ENCODE results near the gene RPL13A. TPM values are rescaled to one million over a fixed set of nuclear protein-coding genes. Genes with fewer than 3 reads are reported as not detected.

The RPL13A gene
- total RNA-seq, 1 donor from 2014 or later: 3,423 TPM

- DNase-seq (ENCODE audit: low read depth, low spot score): no peak
These were observed 19.2 kb downstream of the RPL13A start for GRCh38 chr19:49506575-49507105.

GRCh38 chr19:49507803-49508494 lies 20.5 kb downstream of the RPL13A start:
- no peak for DNase-seq (ENCODE audit: low read depth, low spot score)

DNA sequence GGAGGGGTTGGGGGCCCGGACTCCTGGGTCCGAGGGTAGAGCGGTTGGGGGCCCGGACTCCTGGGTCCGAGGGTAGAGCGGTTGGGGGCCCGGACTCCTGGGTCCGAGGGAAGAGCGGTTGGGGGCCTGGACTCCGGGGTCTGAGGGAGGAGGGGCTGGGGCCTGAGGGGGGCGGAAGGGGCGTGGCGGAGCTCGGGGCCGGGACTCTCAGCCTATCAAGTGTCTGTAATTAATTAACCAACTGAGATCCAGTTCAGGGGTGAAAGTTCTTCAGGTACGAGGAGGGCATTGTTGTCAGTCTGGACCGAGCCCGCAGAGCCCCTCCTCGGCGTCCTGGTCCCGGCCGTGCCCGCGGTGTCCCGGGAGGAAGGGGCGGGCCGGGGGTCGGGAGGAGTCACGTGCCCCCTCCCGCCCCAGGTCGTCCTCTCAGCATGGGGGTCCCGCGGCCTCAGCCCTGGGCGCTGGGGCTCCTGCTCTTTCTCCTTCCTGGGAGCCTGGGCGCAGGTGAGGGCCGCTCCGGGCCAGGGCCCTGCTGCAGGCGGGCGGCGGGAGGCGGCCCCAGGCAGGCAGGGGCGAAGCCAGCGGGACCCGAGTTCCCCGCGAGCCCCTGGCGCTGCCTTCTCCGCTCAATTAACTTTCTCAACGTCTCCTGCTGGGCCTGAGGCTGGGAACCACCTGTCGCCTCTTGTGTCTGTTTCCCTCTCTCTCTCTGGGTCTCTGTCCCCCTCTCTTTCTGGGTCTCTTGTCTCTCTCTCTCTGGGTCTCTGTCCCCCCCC lies 25.8 kb downstream of the RPL13A start:
- DNase-seq (ENCODE audit: low read depth, low spot score): no peak

DNA sequence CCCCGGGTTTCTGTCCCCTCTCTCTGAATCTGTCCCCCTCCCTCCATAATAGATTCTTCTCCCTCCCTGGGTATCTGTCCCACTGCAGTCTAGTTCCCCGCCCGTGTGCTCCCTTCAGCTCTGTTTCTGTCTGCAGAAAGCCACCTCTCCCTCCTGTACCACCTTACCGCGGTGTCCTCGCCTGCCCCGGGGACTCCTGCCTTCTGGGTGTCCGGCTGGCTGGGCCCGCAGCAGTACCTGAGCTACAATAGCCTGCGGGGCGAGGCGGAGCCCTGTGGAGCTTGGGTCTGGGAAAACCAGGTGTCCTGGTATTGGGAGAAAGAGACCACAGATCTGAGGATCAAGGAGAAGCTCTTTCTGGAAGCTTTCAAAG lies 26.3 kb downstream of the RPL13A start:
- DNase-seq (ENCODE audit: low read depth, low spot score): no peak

DNA sequence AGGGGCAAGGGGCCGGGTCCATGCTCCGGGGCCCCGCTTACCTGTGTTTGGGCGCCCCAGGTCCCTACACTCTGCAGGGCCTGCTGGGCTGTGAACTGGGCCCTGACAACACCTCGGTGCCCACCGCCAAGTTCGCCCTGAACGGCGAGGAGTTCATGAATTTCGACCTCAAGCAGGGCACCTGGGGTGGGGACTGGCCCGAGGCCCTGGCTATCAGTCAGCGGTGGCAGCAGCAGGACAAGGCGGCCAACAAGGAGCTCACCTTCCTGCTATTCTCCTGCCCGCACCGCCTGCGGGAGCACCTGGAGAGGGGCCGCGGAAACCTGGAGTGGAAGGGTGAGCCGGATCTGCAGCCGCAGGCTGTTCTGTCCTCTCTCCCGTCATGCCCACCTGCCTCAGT lies 26.7 kb downstream of the RPL13A start:
- DNase-seq (ENCODE audit: low read depth, low spot score): no peak

DNA sequence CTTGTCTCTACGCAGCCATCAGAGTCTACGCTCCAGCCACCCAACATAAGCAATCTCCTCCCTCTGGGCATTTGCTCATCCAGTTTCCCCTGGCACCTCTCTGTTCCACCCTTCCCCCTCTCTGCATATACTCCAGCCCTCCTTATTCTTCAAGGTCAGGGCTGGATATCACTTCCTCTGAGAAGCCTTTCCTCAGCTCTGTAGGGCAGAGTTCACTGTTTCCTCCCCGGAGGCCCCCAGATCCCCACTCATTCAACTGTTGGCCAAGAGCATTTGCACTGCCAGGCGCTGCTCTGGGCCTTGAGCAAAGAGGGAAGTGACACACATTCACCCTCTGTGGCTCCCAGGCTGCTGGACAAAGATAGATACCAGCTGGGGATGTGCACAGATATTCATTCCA lies 28.4 kb downstream of the RPL13A start:
- no peak for DNase-seq (ENCODE audit: low read depth, low spot score)

DNA sequence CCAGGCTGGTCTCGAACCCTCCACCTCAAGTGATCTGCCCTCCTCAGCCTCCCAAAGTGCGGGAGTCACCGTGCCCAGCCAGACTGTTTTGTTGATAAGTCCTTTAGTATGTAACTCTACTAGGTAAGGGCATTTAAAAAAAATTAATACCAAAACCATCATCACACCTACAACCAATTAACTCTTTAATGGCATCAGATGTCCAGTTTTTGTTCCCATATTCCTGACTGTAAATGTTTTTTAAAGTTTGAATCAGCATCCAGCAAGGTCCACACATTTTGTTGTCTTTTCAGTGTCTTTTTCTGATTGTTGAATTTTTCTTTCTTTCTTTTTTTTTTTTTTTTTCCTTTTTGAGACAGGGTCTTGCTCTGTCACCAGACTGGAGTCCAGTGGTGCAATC lies 30.6 kb downstream of the RPL13A start:
- DNase-seq (ENCODE audit: low read depth, low spot score): no peak

GRCh38 chr19:49520705-49521319 lies 33.4 kb downstream of the RPL13A start:
- no peak for DNase-seq (ENCODE audit: low read depth, low spot score)

- no peak for DNase-seq (ENCODE audit: low read depth, low spot score)
These were observed 37.5 kb downstream of the RPL13A start for GRCh38 chr19:49524812-49525455.

DNA sequence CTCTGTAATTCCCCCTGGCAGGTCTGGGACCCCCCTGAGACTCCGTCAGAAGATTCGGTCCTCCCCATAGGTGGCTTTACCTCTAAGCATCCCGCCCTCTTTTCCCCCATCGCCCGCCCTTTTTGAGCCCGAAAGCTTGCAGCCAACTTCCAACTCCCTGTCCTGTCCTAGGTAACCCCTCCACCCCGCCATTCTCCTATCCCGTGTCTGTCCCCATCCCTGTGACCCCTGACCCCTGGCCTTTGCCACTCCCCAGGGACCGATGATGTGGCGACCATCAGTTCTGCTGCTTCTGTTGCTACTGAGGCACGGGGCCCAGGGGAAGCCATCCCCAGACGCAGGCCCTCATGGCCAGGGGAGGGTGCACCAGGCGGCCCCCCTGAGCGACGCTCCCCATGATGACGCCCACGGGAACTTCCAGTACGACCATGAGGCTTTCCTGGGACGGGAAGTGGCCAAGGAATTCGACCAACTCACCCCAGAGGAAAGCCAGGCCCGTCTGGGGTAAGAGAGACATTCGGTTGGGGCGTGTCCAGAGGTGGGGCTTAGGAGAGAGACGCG lies 40.9 kb downstream of the RPL13A start:
- no peak for DNase-seq (ENCODE audit: low read depth, low spot score)

DNA sequence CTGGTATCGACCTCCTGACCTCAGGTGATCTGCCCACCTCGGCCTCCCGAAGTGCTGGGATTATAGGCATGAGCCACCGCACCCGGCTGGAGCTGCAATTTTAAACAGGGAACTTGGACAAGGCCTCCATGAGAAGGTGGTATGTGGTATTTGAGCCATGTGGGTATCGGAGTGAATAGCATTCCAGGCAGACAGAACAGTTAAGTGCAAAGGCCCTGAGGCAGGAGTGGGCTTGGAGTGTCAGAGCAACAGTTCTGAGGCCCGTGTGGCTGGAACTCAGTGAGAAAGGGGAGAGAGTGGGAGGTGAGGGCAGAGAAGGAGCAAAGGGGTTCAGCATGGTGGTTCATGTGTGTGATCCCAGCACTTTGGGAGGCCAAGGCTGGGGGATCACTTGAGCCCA lies 43.3 kb downstream of the RPL13A start:
- no peak for DNase-seq (ENCODE audit: low read depth, low spot score)

DNA sequence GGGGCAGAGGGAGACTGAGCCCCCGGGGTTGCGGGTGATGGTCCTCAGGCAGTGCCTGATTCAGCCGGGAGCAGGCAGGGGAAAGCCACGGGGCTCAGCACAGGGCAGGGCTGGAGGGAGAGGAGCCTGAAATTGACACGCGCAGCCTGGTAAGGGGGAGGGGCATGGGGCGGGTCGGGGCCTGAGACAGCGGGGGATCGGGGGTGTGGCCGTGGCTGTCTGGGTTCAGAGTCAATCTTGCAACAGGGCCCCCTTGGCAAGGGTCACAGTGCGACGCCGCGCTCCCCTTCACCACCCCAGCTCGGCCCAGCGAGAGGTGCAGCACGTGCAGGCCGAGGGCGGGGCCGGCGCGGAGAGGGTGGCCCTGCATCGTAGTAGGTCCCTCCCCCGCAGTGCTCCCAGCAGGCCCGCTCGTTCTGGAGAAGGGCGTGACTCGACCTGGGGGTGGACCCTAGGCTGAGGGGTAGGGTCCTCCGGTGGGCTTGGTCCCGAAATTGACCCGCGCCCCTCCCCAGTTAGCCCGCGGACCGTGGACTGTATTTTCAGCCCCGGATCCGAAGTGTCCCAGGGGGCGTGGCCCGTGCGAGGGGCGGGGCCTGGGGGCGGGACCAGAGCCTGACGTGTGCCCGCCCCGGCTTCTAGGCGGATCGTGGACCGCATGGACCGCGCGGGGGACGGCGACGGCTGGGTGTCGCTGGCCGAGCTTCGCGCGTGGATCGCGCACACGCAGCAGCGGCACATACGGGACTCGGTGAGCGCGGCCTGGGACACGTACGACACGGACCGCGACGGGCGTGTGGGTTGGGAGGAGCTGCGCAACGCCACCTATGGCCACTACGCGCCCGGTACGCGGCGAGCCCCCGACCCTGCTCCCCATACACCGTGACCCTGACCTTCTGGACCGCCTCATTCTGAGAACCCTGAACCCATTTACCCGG lies 46.4 kb downstream of the RPL13A start:
- no peak for DNase-seq (ENCODE audit: low read depth, low spot score)

GRCh38 chr19:49534632-49535385 lies 47.4 kb downstream of the RPL13A start:
- no peak for DNase-seq (ENCODE audit: low read depth, low spot score)

DNA sequence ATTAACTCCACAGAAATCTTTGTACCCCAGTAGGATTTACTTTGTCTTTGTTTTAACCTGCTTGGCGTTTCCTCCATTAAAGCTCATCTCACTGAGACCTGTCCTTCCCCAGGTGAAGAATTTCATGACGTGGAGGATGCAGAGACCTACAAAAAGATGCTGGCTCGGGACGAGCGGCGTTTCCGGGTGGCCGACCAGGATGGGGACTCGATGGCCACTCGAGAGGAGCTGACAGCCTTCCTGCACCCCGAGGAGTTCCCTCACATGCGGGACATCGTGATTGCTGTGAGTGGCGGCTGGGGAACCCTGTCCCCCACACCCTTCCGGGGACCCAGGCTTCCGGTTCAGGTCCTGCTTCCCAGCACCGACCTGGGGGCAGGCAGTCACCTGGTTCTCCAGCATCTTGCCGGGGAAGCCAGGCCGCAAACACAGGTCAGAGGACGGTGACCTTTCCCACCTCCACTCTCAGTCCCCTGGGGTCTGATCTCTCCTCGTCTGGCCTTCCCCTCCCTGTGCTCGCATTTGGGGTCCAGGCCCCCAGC lies 49.6 kb downstream of the RPL13A start:
- no peak for DNase-seq (ENCODE audit: low read depth, low spot score)

- no peak for DNase-seq (ENCODE audit: low read depth, low spot score)
These were observed 51.2 kb downstream of the RPL13A start for GRCh38 chr19:49538643-49539042.

GRCh38 chr19:49539192-49539952 lies 52.0 kb downstream of the RPL13A start:
- DNase-seq (ENCODE audit: low read depth, low spot score): no peak

Data from pulmonary artery endothelial cell (primary cell).